Limb (tissue), 2 donors: ENCODE data around the gene C4BPA.

Experiments
- DNase-seq, 2 donors: peaks; one replicate each; pipeline ENCODE4 v3.0.0-alpha.2; 2016; ENCODE audit errors: extremely low spot score in 2 of 2

C4BPA gene

DNA sequence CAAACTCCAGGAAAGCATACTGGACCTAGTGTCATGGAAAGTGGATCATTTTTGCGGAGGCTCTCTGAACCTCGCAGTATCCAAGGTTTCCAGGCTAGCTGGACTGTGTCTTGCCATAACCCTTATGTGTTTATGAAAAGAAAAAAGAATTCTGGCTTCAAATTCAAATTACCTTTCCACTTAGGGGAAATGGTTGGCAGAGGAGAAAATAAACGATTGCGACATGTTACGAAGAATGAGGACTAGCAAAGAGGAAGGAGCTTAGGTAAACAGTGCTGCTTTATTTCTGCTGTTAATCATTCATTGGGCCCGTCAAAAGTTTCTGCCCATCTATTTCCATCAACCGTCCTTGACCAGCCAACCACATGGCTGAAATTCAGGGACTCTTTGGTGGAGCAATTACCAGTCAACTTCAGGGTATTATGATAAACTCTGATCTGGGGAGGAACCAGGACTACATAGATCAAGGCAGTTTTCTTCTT is at the start of gene C4BPA:
C4BPA (plus strand) TSS at position 342 of the 482 bp plus-strand sequence. CDS start 8,793 bp downstream, outside the sequence.
- DNase-seq: no peak

GRCh38 chr1:207054491-207054890 is 49.5 kb upstream of the C4BPA start:
- DNase-seq: no peak

DNA sequence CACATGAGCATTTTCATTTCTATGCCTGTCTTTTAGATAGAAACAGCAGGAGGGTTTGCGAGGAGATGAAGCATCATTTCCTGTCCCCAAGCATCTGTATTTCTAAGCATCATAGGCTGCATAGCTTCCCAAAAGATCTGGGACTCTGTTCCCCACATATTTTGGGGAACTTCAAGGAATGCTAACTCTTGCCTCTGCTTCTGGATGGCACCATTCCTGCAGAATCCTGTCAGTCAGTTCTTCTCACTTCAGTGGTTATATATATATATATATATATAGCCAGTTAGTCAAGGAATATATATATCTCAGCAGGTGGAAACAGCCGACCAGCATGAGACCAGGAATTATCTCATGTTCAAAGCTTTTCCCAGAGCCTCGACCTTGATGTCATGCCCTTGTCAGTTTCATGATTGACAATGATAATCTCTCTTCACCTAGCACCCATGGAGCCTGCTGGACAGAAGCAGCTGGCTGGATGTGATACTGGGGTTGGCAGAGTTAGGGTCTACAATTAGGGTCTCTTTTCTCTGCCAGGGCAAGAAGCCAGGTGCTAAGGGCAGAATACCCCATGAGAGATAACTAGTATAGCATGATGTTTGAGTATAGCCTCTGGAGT is 48.5 kb upstream of the C4BPA start:
- no peak for DNase-seq

DNA sequence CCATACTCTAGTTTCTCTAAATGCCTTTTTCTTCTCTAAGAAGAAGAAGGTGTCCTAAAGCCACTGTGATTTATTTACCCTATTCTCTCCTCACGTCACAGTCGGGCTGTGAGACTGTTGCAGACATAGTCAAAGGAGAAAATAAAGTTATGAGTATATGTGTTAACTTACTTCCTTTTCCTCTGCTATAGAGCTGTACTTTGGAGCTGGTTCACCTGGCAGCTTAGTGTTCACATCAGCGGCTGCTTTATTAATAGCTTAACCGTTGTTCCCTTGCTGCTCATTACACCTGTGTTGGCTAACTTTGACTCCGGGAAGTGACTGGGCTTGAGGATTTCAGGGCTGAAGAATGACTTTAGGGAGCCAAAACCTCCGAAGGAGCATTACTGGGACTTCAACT is 47.4 kb upstream of the C4BPA start:
- DNase-seq: no peak

- no peak for DNase-seq
Observed at GRCh38 chr1:207058252-207058651, 45.8 kb upstream of the C4BPA start.

- no peak for DNase-seq
Observed at GRCh38 chr1:207058878-207059867, 44.9 kb upstream of the C4BPA start.

DNA sequence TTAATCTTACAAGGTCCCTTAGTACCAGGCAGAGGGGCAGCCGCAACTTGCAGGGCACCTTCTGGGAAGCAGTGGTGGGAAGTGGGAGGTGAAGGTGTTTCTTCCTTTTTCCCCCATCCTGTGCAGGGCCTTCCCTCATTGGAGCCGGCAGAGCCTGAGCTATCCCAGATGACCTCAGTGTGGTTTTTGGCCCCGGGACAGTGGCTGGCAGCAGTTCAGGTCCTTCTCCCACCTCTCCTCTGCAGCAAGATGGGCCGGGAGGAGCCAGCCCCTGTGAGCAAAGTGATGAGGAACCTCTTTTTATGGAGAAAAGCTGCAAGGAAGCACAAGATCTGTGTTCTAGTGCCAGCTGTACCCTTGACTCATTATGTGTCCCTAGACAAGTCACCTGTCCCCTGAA is 44.2 kb upstream of the C4BPA start:
- DNase-seq: no peak

GRCh38 chr1:207060596-207060995 is 43.4 kb upstream of the C4BPA start:
- no peak for DNase-seq

- DNase-seq: no peak
Observed at GRCh38 chr1:207062058-207062457, 42.0 kb upstream of the C4BPA start.

- no peak for DNase-seq
Observed at GRCh38 chr1:207063014-207063413, 41.0 kb upstream of the C4BPA start.

DNA sequence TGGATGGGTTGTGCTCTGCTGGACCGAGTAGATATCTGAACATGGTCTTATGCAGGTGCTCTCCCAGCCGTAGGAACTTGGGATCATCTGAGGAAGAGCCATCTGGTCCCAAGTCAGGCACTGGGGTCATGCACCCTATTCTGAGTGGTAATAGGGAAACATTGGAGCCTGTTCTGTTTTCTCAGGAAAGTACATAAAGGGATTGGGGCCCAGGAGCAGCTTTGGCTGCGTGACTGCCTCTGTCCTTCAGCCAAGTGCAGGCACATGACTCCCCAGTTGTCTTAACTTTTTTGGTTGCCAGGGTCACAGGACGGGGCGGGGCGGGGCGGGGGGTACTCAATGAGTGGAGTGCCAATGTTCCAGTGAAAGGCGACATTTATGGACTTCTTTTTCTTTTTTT is 39.5 kb upstream of the C4BPA start:
- DNase-seq: no peak

DNA sequence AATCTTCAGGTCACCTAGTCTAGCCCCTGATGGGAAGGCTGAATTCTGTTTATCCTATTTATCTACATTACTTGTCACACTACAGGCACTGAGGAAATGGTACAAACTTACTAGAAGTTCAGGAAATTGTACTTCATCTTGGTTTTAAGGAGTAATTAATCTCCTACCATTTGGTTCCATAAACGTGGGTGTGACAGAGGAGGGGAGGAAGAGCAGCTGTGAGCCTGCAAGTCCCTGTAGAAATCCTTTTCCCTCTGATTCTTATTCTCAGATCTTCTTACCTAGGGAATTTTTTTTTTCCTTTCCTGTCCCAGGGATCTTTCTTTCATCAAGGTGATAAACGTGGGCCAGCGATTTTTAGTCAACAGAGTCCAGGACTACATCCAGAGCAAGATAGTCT is 36.8 kb upstream of the C4BPA start:
- no peak for DNase-seq

DNA sequence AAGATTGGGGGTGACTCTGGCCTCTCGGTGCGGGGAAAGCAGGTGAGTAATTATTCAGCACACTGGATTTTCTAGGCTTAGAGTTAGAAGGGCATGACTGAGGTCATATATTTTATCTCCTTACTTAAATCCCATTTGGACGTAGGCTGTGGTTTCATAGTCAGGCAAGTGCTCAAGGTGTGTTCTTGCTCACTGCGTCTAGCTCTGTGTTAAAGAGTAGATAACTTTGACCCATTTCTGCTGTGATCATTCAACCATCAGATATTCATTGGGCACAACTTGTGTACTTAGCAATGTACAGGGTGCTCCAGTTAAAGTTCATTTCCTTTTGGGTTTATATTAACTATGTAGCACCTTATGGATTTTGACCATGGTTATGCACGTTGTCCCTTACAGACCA is 36.4 kb upstream of the C4BPA start:
- no peak for DNase-seq

- no peak for DNase-seq
Observed at GRCh38 chr1:207069061-207069460, 35.0 kb upstream of the C4BPA start.

GRCh38 chr1:207069858-207070506 is 34.1 kb upstream of the C4BPA start:
- no peak for DNase-seq

- no peak for DNase-seq
Observed at GRCh38 chr1:207070811-207071210, 33.2 kb upstream of the C4BPA start.

- no peak for DNase-seq
Observed at GRCh38 chr1:207071426-207071825, 32.6 kb upstream of the C4BPA start.

DNA sequence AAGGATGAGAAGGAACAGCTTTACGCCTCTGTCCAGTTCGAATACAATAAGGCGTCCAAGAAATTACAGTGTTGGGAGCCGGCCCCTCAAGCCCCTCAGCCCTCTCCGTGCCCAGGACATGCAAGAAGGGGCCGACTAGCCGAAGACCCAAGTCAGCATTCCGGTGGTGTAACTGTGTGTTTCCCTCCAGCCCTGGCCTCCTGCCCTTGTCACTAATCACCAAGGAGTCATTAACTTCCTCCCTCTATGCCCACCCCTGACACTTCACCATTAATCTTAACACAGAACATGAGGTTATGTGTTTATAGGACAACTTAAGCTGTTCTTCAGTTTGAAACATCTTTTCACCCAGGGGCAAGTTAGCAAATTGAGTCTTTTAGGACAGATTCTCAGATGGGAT is 31.8 kb upstream of the C4BPA start:
- DNase-seq: no peak

GRCh38 chr1:207073906-207074820 is 29.9 kb upstream of the C4BPA start:
- DNase-seq: no peak

DNA sequence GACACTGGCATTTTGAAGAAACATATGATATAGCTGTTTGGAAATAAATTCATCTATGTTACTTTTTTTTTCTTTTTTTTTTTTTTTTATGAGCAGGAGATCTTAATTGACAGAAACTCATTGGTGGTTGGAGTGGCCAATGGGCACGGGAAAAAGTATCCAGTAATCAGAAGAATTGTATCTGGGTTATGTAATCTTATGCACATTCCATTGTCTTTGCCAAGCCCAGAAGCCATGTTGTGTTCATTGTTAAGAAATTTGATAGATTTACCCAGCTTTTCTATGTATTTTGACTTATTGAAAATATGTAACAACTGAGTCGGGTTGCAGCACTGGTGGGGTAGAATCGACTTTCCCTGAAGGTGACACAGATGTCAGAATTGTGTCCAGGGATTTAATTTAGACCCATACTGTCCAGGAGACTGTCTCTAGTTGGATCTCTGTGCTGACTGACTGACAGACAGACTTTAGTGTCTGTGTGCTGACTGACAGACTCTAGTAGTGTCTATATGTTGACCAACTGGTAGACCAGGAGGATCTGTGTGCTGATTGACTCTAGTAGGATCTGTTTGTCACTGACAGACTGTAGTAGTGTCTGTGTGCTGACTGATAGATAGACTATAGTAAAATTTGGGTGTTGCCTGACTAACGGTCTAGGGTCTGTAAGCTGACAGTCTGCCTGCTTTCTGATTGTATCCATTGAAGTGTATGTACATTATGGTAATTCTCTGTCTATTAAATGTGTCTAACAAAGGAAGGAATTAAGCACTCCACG is 27.7 kb upstream of the C4BPA start:
- DNase-seq: no peak
